Fibroblast of lung (primary cell): ENCODE data around the gene NPR2.

Experiments used
- CTCF ChIP-seq, 2 donors: IDR thresholded peaks in 1 of 2; conservative IDR thresholded peaks in 1 of 2; 1 replicate in 1 of 2; 2 replicates in 1 of 2; pipeline ENCODE4 v1.5.1; 2011 to 2012; ENCODE audit warnings: low read length in 2 of 2, control low read depth in 1 of 2, inconsistent platforms in 1 of 2, low read depth in 1 of 2, mild to moderate bottlenecking in 1 of 2
- EZH2 ChIP-seq: IDR thresholded peaks from 2 replicates; pipeline ENCODE4 v1.5.1; 2012; ENCODE audit warnings: low read length, control low read depth, mild to moderate bottlenecking; ENCODE audit errors: missing control alignments

- TF ChIP-seq EZH2 = no peak
- TF ChIP-seq CTCF (conservative IDR thresholded peaks at IDR 0.05 in 1 of 2, IDR thresholded peaks at IDR 0.05 in 1 of 2; ENCODE audit: low read depth in 1 of 2, low read length in 2 of 2) = no peak
Measured at GRCh38 chr9:35836595-35836994, 45.2 kb downstream of the NPR2 start.
